Measurements from ENCODE around the gene SOX1.

- TF ChIP-seq EZH2 (IDR thresholded peaks at IDR 0.05; ENCODE audit: borderline replicate concordance, low read length) = no peak
- no peak for TF ChIP-seq CTCF (IDR thresholded peaks at IDR 0.05; ENCODE audit: low read length)
These were observed 10.8 kb downstream of the SOX1 start for GRCh38 chr13:112077729-112078128.
